HG03342 (cell line): ENCODE data around the gene SAAL1.

Experiments used
- ATAC-seq: cut with Tn5 transposase; IDR thresholded peaks from one replicate; pipeline ENCODE4 v1.9.1; 2021; ENCODE audit warnings: mild to moderate bottlenecking, moderate library complexity; ENCODE audit not compliant: unreplicated experiment

The SAAL1 gene

GRCh38 chr11:18088366-18088765 is 17.5 kb downstream of the SAAL1 start:
- no peak for ATAC-seq

- no peak for ATAC-seq
Measured at GRCh38 chr11:18081551-18081950, 24.3 kb downstream of the SAAL1 start.

- ATAC-seq: no peak
Measured at GRCh38 chr11:18080451-18080850, 25.4 kb downstream of the SAAL1 start.

GRCh38 chr11:18078909-18079308 is 27.0 kb downstream of the SAAL1 start:
- ATAC-seq: no peak

GRCh38 chr11:18075444-18075843 is 30.4 kb downstream of the SAAL1 start:
- no peak for ATAC-seq

GRCh38 chr11:18071098-18071705 is 34.7 kb downstream of the SAAL1 start:
- no peak for ATAC-seq

GRCh38 chr11:18067372-18067771 is 38.5 kb downstream of the SAAL1 start:
- no peak for ATAC-seq

- ATAC-seq: no peak
Measured at GRCh38 chr11:18066626-18067025, 39.3 kb downstream of the SAAL1 start.

GRCh38 chr11:18065572-18065971 is 40.3 kb downstream of the SAAL1 start:
- no peak for ATAC-seq

GRCh38 chr11:18064450-18065054 is 41.3 kb downstream of the SAAL1 start:
- ATAC-seq: no peak

- no peak for ATAC-seq
Measured at GRCh38 chr11:18063862-18064434, 41.9 kb downstream of the SAAL1 start.

- no peak for ATAC-seq
Measured at GRCh38 chr11:18063125-18063524, 42.8 kb downstream of the SAAL1 start.

GRCh38 chr11:18061351-18061750 is 44.5 kb downstream of the SAAL1 start:
- no peak for ATAC-seq

GRCh38 chr11:18056561-18057181 is 49.2 kb downstream of the SAAL1 start:
- ATAC-seq: no peak

- ATAC-seq: no peak
Measured at GRCh38 chr11:18054511-18055103, 51.3 kb downstream of the SAAL1 start.

- no peak for ATAC-seq
Measured at GRCh38 chr11:18050848-18051247, 55.0 kb downstream of the SAAL1 start.

GRCh38 chr11:18046116-18046777 is 59.6 kb downstream of the SAAL1 start, which contains the start of gene TPH1:
Gene TPH1 (minus strand): TSS chr11:18046269. CDS start chr11:18040762, 5,507 bp downstream.
- no peak for ATAC-seq

- ATAC-seq: no peak
Measured at GRCh38 chr11:18036456-18036855, 69.4 kb downstream of the SAAL1 start.
